Activated T-helper 1 cell treated with anti-CD3 and anti-CD28 coated beads, Interleukin-12 subunit alpha, Interleukin-12 subunit beta, Interleukin-2, Interleukin-4 antibody, amounts not matched to agents 30 ng/mL and 10 ng/mL and 1 ng/mL, durations not matched to agents 14 hours and 24 hours and 36 hours (primary cell): Measurements from ENCODE around the gene NAA25. TPM values are rescaled to one million over a fixed set of nuclear protein-coding genes. Genes with fewer than 3 reads are reported as not detected.

Experiments used
- DNase-seq: peaks from one replicate; pipeline ENCODE4 v3.0.0; 2021; ENCODE audit warnings: low spot score
- H3K27ac Mint-ChIP-seq: one replicate; pipeline ENCODE4 v1.8.0; 2021; ENCODE audit warnings: mild to moderate bottlenecking, mixed read lengths
- H3K27me3 Mint-ChIP-seq: one replicate; pipeline ENCODE4 v1.8.0; 2022; ENCODE audit warnings: mild to moderate bottlenecking, moderate library complexity, mixed read lengths; ENCODE audit not compliant: insufficient read depth
- H3K36me3 Mint-ChIP-seq: one replicate; pipeline ENCODE4 v1.8.0; 2021; ENCODE audit warnings: low read depth, mixed read lengths
- H3K4me1 Mint-ChIP-seq: one replicate; pipeline ENCODE4 v1.8.0; 2021; ENCODE audit warnings: low read depth, mixed read lengths
- H3K4me3 Mint-ChIP-seq: one replicate; pipeline ENCODE4 v1.8.0; 2021; ENCODE audit warnings: mild to moderate bottlenecking, moderate library complexity, mixed read lengths
- H3K9me3 Mint-ChIP-seq: one replicate; pipeline ENCODE4 v1.8.0; 2021; ENCODE audit warnings: mixed read lengths
- intact Hi-C: fragments of 100-400 bp; cut with micrococcal nuclease; formaldehyde crosslinking; loops from one replicate; pipeline ENCODE4 v1.15.1; 2024
- total RNA-seq: library from RNA; stranded (reverse); gene quantifications from 2 replicates; pipeline ENCODE4 v1.2.3, GENCODE V29; 2022

Gene NAA25
- total RNA-seq, result 52.2 and 58.1 TPM in 2 replicates

DNA sequence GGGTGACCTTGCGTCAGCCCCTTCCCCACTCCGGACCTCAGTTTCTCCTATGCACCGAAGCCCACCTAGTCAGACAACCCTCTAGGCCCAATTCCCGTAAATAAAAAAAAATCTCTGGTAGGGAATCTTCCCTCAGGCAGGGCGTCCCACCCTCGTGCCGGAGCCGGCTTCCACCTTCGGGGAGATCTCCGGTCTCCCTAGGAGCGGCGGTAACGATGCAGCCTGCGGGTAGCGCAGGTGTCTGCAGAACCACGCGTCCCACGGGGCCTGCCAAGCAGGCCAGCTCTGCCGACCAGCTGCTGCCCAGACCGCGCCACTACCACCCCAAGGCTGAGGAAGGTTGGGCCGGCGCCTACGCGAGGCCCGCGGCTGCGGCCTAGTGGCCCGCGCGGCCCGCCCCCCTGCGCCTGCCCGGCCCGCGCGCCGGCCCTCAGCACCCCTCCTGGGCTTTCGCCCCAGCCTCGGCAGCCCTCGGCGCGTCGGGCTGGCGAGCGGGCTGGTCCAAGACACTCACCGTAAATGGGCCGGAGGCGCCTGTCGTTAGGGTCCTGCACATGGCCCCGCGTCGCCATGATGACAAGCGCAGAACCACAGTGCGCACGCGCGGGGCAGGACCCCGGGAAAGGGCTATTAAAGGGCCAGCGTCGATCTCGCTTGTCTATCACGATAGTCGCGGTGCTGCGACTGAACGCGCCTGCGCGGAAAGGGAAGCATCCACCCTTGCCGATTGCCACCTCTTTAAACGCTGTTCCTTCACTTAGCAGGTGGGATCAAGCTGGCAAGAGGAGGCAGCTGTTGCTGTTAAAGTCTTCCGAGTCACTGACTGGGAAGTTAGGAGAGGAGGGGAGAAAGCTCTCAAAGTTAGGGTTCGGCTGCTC is at the start of gene NAA25:
TSS of gene NAA25 (minus strand) at position 582 of the 878 bp plus-strand sequence. CDS start at position 572, 10 bp downstream.
- intact Hi-C loops, result loop anchor here (1.0 to 2.0 kb wide), 8 partner anchors 12 to 274 kb away; partner anchors contain the start of genes ERP29, HECTD4, TMEM116 and TRAFD1
- Mint-ChIP-seq H3K9me3 (no peaks in the 10 kb centered on the region), H3K4me3 (peak within 1 kb of the TSS; percentile 99), H3K36me3 (peaks cover 22% of the 10 kb centered on the region), H3K27me3 (no peaks in the 10 kb centered on the region), H3K4me1 (peaks cover 42% of the 10 kb centered on the region), H3K27ac (peak within 1 kb of the TSS; percentile 98)
- peak; percentile 84 for DNase-seq

GRCh38 chr12:112153893-112154219 is 45.3 kb upstream of the NAA25 start:
- intact Hi-C loops, result no loop called here
- Mint-ChIP-seq H3K4me1 (peaks cover 32% of the 10 kb centered on the region), H3K36me3 (peaks cover 72% of the 10 kb centered on the region), H3K27ac (no peak overlapping the region), H3K27me3 (no peaks in the 10 kb centered on the region), H3K4me3 (no peak overlapping the region), H3K9me3 (peaks cover 23% of the 10 kb centered on the region)
- no peak for DNase-seq

DNA sequence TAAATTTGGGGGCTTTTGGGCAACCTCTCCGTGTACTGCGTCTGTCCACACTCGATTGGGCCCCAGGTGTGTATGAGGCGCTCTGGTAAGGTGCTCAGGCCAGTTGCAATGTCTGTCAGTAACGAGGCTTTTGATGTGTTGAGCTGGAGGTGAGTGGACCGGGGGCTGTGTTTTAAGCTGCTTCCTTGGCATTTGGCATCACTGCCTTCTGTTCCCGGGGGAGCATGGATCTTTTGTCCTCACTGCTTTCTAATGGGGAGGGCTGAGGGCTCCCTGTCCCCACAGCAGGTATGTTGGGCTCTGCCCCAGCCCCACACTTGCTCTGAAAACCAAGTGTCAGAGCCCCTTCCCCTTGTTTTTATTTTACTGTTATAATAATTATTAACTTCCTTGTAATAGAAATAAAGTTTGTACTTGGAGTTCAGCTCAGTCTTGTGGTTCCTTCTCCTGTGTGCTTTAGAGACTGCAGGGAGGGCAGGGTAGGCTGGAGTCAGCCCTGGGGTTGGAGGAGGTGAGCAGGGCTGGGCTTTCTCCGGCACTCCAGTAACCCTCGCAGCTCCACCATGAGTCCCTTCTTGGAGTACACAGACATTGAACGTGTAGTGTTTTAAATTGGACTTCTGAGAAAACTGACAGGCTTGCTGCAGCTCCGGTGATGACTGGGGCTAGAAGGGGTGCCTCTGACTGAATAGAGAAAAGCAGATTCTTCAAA is 44.8 kb upstream of the NAA25 start:
- H3K4me3 Mint-ChIP-seq, result no peak overlapping the region
- peak overlapping the region; percentile 27 for H3K27ac Mint-ChIP-seq
- H3K27me3 Mint-ChIP-seq, result no peaks in the 10 kb centered on the region
- DNase-seq, result no peak
- H3K9me3 Mint-ChIP-seq, result peaks cover 21% of the 10 kb centered on the region
- intact Hi-C loops, result no loop called here
- H3K36me3 Mint-ChIP-seq, result peaks cover 72% of the 10 kb centered on the region
- H3K4me1 Mint-ChIP-seq, result peaks cover 30% of the 10 kb centered on the region

GRCh38 chr12:112151766-112152541 is 43.4 kb upstream of the NAA25 start:
- Mint-ChIP-seq H3K9me3 (peaks cover 11% of the 10 kb centered on the region), H3K4me3 (no peak overlapping the region), H3K27me3 (no peaks in the 10 kb centered on the region), H3K36me3 (peaks cover 63% of the 10 kb centered on the region), H3K27ac (peak overlapping the region; percentile 61), H3K4me1 (peaks cover 20% of the 10 kb centered on the region)
- DNase-seq, result no peak
- intact Hi-C loops, result no loop called here

DNA sequence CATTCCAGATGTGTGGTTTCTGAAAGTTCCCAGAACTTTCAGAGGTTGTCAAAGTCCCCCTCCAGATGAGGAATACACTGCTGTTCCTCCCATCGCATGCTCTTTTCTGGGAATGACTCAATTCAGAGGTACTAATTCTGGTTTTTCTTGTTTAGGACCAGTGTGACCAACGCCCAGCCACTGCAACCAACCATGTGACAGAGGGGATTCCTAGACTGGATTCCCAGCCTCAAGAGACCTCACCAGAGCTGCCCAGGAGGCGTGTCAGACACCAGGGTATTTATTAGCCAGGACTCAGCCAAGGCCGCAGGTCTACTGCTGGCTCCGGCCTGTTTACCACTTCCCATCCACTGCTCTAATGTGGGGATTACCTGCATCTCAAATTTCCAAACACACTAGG is 41.0 kb upstream of the NAA25 start:
- intact Hi-C loops, result no loop called here
- peaks cover 58% of the 10 kb centered on the region for H3K36me3 Mint-ChIP-seq
- no peaks in the 10 kb centered on the region for H3K9me3 Mint-ChIP-seq
- no peak overlapping the region for H3K27ac Mint-ChIP-seq
- no peak for DNase-seq
- no peaks in the 10 kb centered on the region for H3K27me3 Mint-ChIP-seq
- peaks cover 16% of the 10 kb centered on the region for H3K4me1 Mint-ChIP-seq
- no peak overlapping the region for H3K4me3 Mint-ChIP-seq

DNA sequence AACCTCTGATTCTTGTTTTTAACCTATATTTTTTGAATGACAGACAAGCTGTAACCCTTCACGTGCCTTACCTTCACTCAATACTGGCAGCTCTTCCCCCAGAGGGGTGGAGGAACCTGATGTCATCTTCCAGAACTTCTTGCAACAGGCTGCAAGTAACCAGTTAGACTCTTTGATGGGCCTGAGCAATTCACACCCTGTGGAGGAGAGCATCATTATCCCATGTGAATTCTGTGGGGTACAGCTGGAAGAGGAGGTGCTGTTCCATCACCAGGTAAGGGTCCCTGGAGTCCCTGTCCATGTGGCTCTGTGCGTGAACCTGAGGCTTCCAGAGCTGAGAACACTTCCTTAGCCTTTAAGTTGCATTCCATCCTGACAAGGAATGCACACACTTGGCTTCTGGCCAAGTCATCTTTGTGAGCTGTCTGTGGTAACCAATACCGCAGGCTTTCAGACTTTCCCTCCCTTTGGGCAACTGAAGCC is 39.5 kb upstream of the NAA25 start:
- no peak for DNase-seq

DNA sequence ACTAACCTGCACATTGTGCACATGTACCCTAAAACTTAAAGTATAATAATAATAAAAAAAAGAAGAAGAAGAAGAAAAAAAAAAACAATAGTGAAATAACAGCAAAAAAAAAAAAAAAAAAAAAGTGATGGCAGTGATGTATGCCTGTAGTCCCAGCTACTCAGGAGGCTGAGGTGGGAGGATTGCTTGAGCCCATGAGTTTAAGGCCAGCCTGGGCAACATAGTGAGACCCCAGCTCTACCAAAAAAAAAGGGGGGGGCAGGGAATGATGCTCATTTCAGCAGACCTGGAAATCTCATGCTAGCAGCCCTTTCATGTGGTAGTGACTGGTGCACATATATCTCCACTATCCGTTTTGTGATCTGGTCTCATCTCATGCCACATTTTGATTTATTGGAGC is 37.5 kb upstream of the NAA25 start:
- Mint-ChIP-seq H3K36me3 (peaks cover 46% of the 10 kb centered on the region), H3K27ac (no peak overlapping the region), H3K4me1 (peaks cover 9% of the 10 kb centered on the region), H3K9me3 (no peaks in the 10 kb centered on the region), H3K4me3 (no peak overlapping the region), H3K27me3 (no peaks in the 10 kb centered on the region)
- no peak for DNase-seq
- intact Hi-C loops, result no loop called here

More for the DNA sequence above, 39.5 kb upstream of the NAA25 start:
- Mint-ChIP-seq H3K27ac (no peak overlapping the region), H3K27me3 (no peaks in the 10 kb centered on the region), H3K4me1 (peaks cover 16% of the 10 kb centered on the region), H3K36me3 (peaks cover 54% of the 10 kb centered on the region), H3K9me3 (no peaks in the 10 kb centered on the region), H3K4me3 (no peak overlapping the region)
- intact Hi-C loops, result no loop called here

DNA sequence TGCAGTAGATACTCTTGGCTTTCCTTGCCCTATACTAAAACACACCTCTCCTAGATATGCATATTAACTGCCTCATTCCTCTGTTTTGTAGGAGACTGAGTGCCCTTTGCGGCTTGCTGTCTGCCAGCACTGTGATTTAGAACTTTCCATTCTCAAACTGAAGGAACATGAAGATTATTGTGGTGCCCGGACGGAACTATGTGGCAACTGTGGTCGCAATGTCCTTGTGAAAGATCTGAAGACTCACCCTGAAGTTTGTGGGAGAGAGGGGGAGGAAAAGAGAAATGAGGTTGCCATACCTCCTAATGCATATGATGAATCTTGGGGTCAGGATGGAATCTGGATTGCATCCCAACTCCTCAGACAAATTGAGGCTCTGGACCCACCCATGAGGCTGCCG is 32.1 kb upstream of the NAA25 start:
- Mint-ChIP-seq H3K27ac (peak overlapping the region; percentile 61), H3K4me3 (no peak overlapping the region), H3K36me3 (peaks cover 37% of the 10 kb centered on the region)

GRCh38 chr12:112134731-112135130 is 26.1 kb upstream of the NAA25 start:
- intact Hi-C loops, result loop anchor here (5.0 kb wide), 2 partner anchors 37 to 447 kb away; partner anchors contain the start of genes ACAD10 and BRAP
- peaks cover 18% of the 10 kb centered on the region for H3K36me3 Mint-ChIP-seq
- no peak for DNase-seq
- H3K4me1 Mint-ChIP-seq, result peaks cover 26% of the 10 kb centered on the region
- no peak overlapping the region for H3K27ac Mint-ChIP-seq
- H3K27me3 Mint-ChIP-seq, result no peaks in the 10 kb centered on the region
- H3K9me3 Mint-ChIP-seq, result no peaks in the 10 kb centered on the region
- no peak overlapping the region for H3K4me3 Mint-ChIP-seq

More for the DNA sequence above, 32.1 kb upstream of the NAA25 start:
- Mint-ChIP-seq H3K4me1 (peaks cover 16% of the 10 kb centered on the region), H3K9me3 (no peaks in the 10 kb centered on the region), H3K27me3 (no peaks in the 10 kb centered on the region)
- intact Hi-C loops, result no loop called here
- DNase-seq, result no peak

DNA sequence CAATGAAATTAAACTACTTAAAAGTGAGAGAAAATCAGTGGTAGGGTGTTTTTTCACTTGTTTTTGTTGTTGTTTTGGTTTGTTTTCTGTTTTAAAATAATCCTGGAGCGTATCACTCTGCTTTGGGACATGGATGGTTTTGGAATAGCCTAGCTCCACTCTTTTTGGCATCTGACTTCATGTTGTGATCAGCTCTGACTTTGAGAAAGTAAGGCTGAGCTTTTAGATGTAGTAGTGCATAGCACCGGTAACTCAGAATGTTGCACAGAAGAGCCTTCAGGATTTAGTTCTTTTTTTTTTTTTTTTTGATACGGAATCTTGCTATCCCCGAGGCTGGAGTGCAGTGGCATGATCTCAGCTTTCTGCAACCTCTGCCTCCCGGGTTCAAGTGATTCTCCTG is 24.8 kb upstream of the NAA25 start:
- intact Hi-C loops, result loop anchor here (5.0 kb wide), 2 partner anchors 36 to 446 kb away; partner anchors contain the start of genes ACAD10 and BRAP
- peaks cover 35% of the 10 kb centered on the region for H3K4me1 Mint-ChIP-seq
- H3K27ac Mint-ChIP-seq, result no peak overlapping the region
- peaks cover 16% of the 10 kb centered on the region for H3K36me3 Mint-ChIP-seq
- H3K9me3 Mint-ChIP-seq, result no peaks in the 10 kb centered on the region
- no peak for DNase-seq
- H3K27me3 Mint-ChIP-seq, result no peaks in the 10 kb centered on the region
- H3K4me3 Mint-ChIP-seq, result no peak overlapping the region

GRCh38 chr12:112131686-112132085 is 23.1 kb upstream of the NAA25 start:
- peak overlapping the region; percentile 43 for H3K4me3 Mint-ChIP-seq

GRCh38 chr12:112130441-112130998 is 21.9 kb upstream of the NAA25 start:
- Mint-ChIP-seq H3K27ac (peak overlapping the region; percentile 79), H3K4me1 (peaks cover 55% of the 10 kb centered on the region), H3K27me3 (no peaks in the 10 kb centered on the region), H3K9me3 (no peaks in the 10 kb centered on the region), H3K4me3 (peak overlapping the region; percentile 77), H3K36me3 (peaks cover 17% of the 10 kb centered on the region)
- no peak for DNase-seq
- intact Hi-C loops, result loop anchor here (1.0 to 5.0 kb wide), 11 partner anchors 22 to 443 kb away; partner anchors contain the start of genes ACAD10, BRAP, ERP29 and HECTD4

More at GRCh38 chr12:112131686-112132085, 23.1 kb upstream of the NAA25 start:
- no peak for DNase-seq
- H3K36me3 Mint-ChIP-seq, result peaks cover 17% of the 10 kb centered on the region
- H3K27ac Mint-ChIP-seq, result peak overlapping the region; percentile 35
- H3K9me3 Mint-ChIP-seq, result no peaks in the 10 kb centered on the region
- no peaks in the 10 kb centered on the region for H3K27me3 Mint-ChIP-seq
- H3K4me1 Mint-ChIP-seq, result peaks cover 50% of the 10 kb centered on the region
- intact Hi-C loops, result loop anchor here (2.0 to 5.0 kb wide), 4 partner anchors 34 to 444 kb away; partner anchors contain the start of genes ACAD10 and BRAP
